GM04503 (cell line): ENCODE data around the gene CCNA2.

Source experiments
- DNase-seq: peaks from one replicate; pipeline ENCODE4 v3.0.0-alpha.2; 2012; ENCODE audit warnings: low read depth

The CCNA2 gene

GRCh38 chr4:121773883-121774282 is 49.8 kb downstream of the CCNA2 start:
- DNase-seq = no peak

- DNase-seq = no peak
Measured at GRCh38 chr4:121771869-121772268, 51.8 kb downstream of the CCNA2 start.

- DNase-seq = no peak
Measured at GRCh38 chr4:121769341-121769740, 54.3 kb downstream of the CCNA2 start.

- DNase-seq = no peak
Measured at GRCh38 chr4:121767166-121767565, 56.5 kb downstream of the CCNA2 start.
